ENCODE data around the gene MRPL24.

- TF ChIP-seq CTCF (IDR thresholded peaks at IDR 0.05) (no peak), MYC (IDR thresholded peaks at IDR 0.05; ENCODE audit: borderline replicate concordance, low read length) (no peak), BHLHE40 (IDR thresholded peaks at IDR 0.05; ENCODE audit: low read depth, low read length) (no peak), EP300 (IDR thresholded peaks at IDR 0.05) (no peak), POLR2A (IDR thresholded peaks at IDR 0.05; ENCODE audit: low read length) (no peak), NFE2L2 (conservative IDR thresholded peaks at IDR 0.05; ENCODE audit: low read length) (no peak), RNF2 (IDR thresholded peaks at IDR 0.05; ENCODE audit: borderline replicate concordance, low read depth) (no peak), CHD2 (IDR thresholded peaks at IDR 0.05; ENCODE audit: low read length, partially characterized antibody) (no peak), GATA3 (IDR thresholded peaks at IDR 0.05; ENCODE audit: borderline replicate concordance) (no peak), EHF (CRISPR knock-in tag; IDR thresholded peaks at IDR 0.05) (no peak), E2F6 (IDR thresholded peaks at IDR 0.05; ENCODE audit: borderline replicate concordance, low read depth) (no peak), SMC3 (IDR thresholded peaks at IDR 0.05) (no peak)
- TF ChIP-seq, protein P1, sequence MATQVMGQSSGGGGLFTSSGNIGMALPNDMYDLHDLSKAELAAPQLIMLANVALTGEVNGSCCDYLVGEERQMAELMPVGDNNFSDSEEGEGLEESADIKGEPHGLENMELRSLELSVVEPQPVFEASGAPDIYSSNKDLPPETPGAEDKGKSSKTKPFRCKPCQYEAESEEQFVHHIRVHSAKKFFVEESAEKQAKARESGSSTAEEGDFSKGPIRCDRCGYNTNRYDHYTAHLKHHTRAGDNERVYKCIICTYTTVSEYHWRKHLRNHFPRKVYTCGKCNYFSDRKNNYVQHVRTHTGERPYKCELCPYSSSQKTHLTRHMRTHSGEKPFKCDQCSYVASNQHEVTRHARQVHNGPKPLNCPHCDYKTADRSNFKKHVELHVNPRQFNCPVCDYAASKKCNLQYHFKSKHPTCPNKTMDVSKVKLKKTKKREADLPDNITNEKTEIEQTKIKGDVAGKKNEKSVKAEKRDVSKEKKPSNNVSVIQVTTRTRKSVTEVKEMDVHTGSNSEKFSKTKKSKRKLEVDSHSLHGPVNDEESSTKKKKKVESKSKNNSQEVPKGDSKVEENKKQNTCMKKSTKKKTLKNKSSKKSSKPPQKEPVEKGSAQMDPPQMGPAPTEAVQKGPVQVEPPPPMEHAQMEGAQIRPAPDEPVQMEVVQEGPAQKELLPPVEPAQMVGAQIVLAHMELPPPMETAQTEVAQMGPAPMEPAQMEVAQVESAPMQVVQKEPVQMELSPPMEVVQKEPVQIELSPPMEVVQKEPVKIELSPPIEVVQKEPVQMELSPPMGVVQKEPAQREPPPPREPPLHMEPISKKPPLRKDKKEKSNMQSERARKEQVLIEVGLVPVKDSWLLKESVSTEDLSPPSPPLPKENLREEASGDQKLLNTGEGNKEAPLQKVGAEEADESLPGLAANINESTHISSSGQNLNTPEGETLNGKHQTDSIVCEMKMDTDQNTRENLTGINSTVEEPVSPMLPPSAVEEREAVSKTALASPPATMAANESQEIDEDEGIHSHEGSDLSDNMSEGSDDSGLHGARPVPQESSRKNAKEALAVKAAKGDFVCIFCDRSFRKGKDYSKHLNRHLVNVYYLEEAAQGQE (IDR thresholded peaks at IDR 0.05) = no peak
These were observed 47.2 kb upstream of the MRPL24 start for GRCh38 chr1:156788136-156788535.

All from A549 (cell line).